Mesothelial cell of epicardium (in vitro differentiated cells): Measurements from ENCODE around the gene PLEKHA4. TPM values are rescaled to one million over a fixed set of nuclear protein-coding genes. Genes with fewer than 3 reads are reported as not detected.
"Not testable (repeated sequence)": the region's sequence is repeated elsewhere in the genome, so short reads cannot be mapped to it uniquely, and the experiment has no call there.

Source experiments
- DNase-seq, 2 experiments: peaks; one replicate each; pipeline ENCODE4 v3.0.0; 2021; ENCODE audit warnings: low spot score in 2 of 2; ENCODE audit not compliant: unreplicated experiment in 2 of 2
- H3K27ac Mint-ChIP-seq: 2 replicates; pipeline ENCODE4 v1.8.0; 2021; ENCODE audit warnings: mixed read lengths
- H3K27me3 Mint-ChIP-seq: 2 replicates; pipeline ENCODE4 v1.8.0; 2021; ENCODE audit warnings: low read depth, mixed read lengths
- H3K36me3 Mint-ChIP-seq: 2 replicates; pipeline ENCODE4 v1.8.0; 2021; ENCODE audit warnings: mixed read lengths
- H3K4me1 Mint-ChIP-seq: 2 replicates; pipeline ENCODE4 v1.8.0; 2021; ENCODE audit warnings: mixed read lengths
- H3K4me3 Mint-ChIP-seq: 2 replicates; pipeline ENCODE4 v1.8.0; 2021; ENCODE audit warnings: mild to moderate bottlenecking, moderate library complexity, mixed read lengths
- H3K9me3 Mint-ChIP-seq: 2 replicates; pipeline ENCODE4 v1.8.0; 2021; ENCODE audit warnings: mixed read lengths
- total RNA-seq: library from RNA; stranded (reverse); gene quantifications from 3 replicates; pipeline ENCODE4 v1.2.1, GENCODE V29; 2021
- TF ChIP-seq, protein P1 (sequence below): fragments of 200-600 bp; sonication (generic); IDR thresholded peaks from one replicate; pipeline ENCODE4 v1.5.0; 2021; ENCODE audit warnings: antibody characterized with exemption; ENCODE audit not compliant: unreplicated experiment

The PLEKHA4 gene
- total RNA-seq, 1 donor from 2014 or later: 26.9 TPM

DNA sequence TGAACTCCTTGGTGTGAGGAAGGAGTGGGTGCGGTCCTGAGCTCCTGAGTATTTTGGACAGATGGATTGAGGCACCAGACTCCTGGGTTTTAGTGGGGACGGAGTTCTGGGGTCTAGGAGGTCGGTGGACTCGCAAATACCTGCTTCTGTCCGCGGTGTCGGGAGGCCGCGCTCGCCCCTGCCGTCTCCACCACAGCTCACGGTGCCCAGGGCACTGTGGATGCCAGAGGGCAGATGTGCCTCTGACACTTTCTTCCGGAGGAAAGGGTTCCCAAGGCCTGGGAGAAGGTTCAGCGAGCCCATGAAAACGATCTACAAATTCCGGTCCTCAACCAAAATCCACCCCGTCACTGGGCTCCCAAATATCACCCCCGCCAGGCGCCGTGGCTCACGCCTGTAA, 26.8 kb upstream of the PLEKHA4 start:
- Mint-ChIP-seq H3K27ac (no peak overlapping the region), H3K36me3 (no peaks in the 10 kb centered on the region), H3K9me3 (no peaks in the 10 kb centered on the region), H3K27me3 (no peaks in the 10 kb centered on the region), H3K4me3 (no peak overlapping the region), H3K4me1 (peaks cover 21% of the 10 kb centered on the region)
- no peak for DNase-seq
- TF ChIP-seq, protein P1, sequence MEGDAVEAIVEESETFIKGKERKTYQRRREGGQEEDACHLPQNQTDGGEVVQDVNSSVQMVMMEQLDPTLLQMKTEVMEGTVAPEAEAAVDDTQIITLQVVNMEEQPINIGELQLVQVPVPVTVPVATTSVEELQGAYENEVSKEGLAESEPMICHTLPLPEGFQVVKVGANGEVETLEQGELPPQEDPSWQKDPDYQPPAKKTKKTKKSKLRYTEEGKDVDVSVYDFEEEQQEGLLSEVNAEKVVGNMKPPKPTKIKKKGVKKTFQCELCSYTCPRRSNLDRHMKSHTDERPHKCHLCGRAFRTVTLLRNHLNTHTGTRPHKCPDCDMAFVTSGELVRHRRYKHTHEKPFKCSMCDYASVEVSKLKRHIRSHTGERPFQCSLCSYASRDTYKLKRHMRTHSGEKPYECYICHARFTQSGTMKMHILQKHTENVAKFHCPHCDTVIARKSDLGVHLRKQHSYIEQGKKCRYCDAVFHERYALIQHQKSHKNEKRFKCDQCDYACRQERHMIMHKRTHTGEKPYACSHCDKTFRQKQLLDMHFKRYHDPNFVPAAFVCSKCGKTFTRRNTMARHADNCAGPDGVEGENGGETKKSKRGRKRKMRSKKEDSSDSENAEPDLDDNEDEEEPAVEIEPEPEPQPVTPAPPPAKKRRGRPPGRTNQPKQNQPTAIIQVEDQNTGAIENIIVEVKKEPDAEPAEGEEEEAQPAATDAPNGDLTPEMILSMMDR: no peak

DNA sequence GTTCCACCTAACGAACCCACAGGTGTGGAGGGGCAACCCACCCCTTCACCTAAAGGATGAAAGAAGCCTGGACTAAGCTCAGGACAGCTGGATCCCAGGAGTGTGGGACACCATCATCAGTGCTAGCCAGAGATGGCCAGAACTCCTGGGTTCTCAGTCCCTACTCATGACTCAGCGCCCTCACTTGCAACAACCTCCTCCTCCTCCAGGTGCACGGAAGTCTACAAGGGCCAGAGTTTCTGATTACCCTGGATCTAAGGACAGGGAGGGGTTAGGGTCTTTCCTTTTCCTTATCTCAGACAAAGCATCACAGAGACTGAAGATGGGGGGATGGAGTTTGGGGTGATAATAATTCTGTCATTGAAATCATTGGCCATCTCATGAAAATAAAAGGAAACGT, 22.1 kb upstream of the PLEKHA4 start:
- Mint-ChIP-seq H3K27ac (no peak overlapping the region), H3K36me3 (no peaks in the 10 kb centered on the region), H3K4me1 (peaks cover 9% of the 10 kb centered on the region), H3K27me3 (no peaks in the 10 kb centered on the region), H3K4me3 (no peak overlapping the region), H3K9me3 (no peaks in the 10 kb centered on the region)
- TF ChIP-seq, protein P1: no peak
- DNase-seq: no peak

GRCh38 chr19:48889496-48889895, 21.1 kb upstream of the PLEKHA4 start:
- H3K4me3 Mint-ChIP-seq: not testable (repeated sequence)

GRCh38 chr19:48887861-48888612, 19.6 kb upstream of the PLEKHA4 start:
- H3K27ac Mint-ChIP-seq: no peak overlapping the region

More at GRCh38 chr19:48889496-48889895, 21.1 kb upstream of the PLEKHA4 start:
- DNase-seq, H3K27ac Mint-ChIP-seq, H3K9me3 Mint-ChIP-seq, H3K36me3 Mint-ChIP-seq, H3K27me3 Mint-ChIP-seq, H3K4me1 Mint-ChIP-seq: not testable (repeated sequence)

DNA sequence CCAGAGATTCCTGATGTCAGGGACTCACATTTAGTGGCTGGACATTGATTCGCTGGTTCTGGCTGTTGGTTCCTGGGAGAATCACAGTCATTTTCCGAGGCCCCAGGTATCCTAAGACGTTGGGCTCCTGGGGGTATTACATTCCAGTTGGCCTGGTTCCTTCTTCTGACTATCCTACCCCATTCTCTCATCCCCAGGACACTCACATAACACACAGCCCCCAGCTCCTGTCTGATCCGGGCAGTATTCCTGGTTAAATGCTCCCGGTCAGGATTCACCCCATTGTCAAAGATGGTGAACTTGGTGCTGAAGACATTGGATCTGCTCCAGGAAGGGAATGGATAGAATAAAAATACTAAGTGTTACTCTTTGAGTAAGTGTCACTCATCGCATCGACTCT, 15.3 kb upstream of the PLEKHA4 start:
- DNase-seq: no peak
- Mint-ChIP-seq H3K27me3 (no peaks in the 10 kb centered on the region), H3K4me3 (no peak overlapping the region), H3K36me3 (peaks cover under 1% of the 10 kb centered on the region), H3K27ac (no peak overlapping the region), H3K9me3 (peaks cover 17% of the 10 kb centered on the region), H3K4me1 (no peaks in the 10 kb centered on the region)
- TF ChIP-seq, protein P1: no peak

More at GRCh38 chr19:48887861-48888612, 19.6 kb upstream of the PLEKHA4 start:
- H3K27me3 Mint-ChIP-seq: no peaks in the 10 kb centered on the region
- peaks cover 9% of the 10 kb centered on the region for H3K9me3 Mint-ChIP-seq
- TF ChIP-seq, protein P1: no peak
- H3K4me3 Mint-ChIP-seq: no peak overlapping the region
- no peak for DNase-seq
- peaks cover 9% of the 10 kb centered on the region for H3K4me1 Mint-ChIP-seq
- no peaks in the 10 kb centered on the region for H3K36me3 Mint-ChIP-seq

- Mint-ChIP-seq H3K9me3 (peaks cover 17% of the 10 kb centered on the region), H3K4me3 (no peak overlapping the region), H3K4me1 (no peaks in the 10 kb centered on the region), H3K36me3 (peaks cover 7% of the 10 kb centered on the region), H3K27me3 (no peaks in the 10 kb centered on the region), H3K27ac (no peak overlapping the region)
- no peak for DNase-seq
- TF ChIP-seq, protein P1: no peak
Measured at GRCh38 chr19:48881741-48882657, 13.6 kb upstream of the PLEKHA4 start.

DNA sequence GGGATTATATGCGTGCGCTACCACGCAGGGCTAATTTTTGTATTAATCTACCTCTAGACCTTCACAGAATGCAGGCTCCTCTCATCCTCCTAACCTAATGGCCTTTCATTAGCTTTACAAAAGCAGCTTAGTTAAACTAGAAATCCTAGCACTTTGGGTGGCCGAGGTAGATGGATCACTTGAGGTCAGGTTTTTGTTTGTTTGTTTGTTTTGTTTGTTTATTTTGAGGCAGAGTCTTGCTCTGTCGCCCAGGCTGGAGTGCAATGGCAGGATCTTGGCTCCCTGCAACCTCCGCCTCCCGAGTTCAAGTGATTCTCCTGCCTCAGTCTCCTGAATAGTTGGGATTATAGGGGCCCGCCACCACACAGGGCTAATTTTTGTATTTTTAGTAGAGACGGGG, 11.3 kb upstream of the PLEKHA4 start:
- Mint-ChIP-seq H3K4me1 (peaks cover 16% of the 10 kb centered on the region), H3K36me3 (peaks cover 17% of the 10 kb centered on the region), H3K9me3 (peaks cover 17% of the 10 kb centered on the region)
- DNase-seq, H3K4me3 Mint-ChIP-seq, H3K27me3 Mint-ChIP-seq, H3K27ac Mint-ChIP-seq: not testable (repeated sequence)
